KMS-11 (cell line): ENCODE measurements around the gene IGFLR1.

Experiments used
- H2AFZ ChIP-seq: fragments of 200-600 bp; sonication (generic); 2 replicates; pipeline ENCODE4 v1.6.1; 2016; ENCODE audit warnings: antibody characterized with exemption, mixed run types, low read depth
- H3K27ac ChIP-seq: fragments of 200-600 bp; sonication (generic); 2 replicates; pipeline ENCODE4 v1.6.1; 2016; ENCODE audit warnings: mild to moderate bottlenecking, mixed run types
- H3K27me3 ChIP-seq: fragments of 200-600 bp; sonication (generic); 2 replicates; pipeline ENCODE4 v1.6.1; 2017; ENCODE audit warnings: mild to moderate bottlenecking, low read depth, mixed run types, moderate library complexity; ENCODE audit not compliant: insufficient read depth
- H3K36me3 ChIP-seq: fragments of 200-600 bp; sonication (generic); 2 replicates; pipeline ENCODE4 v1.6.1; 2017; ENCODE audit warnings: mild to moderate bottlenecking, mixed run types; ENCODE audit not compliant: insufficient read depth
- H3K4me1 ChIP-seq: fragments of 200-600 bp; sonication (generic); 2 replicates; pipeline ENCODE4 v1.6.1; 2016; ENCODE audit warnings: mild to moderate bottlenecking, low read depth, mixed run types; ENCODE audit not compliant: poor library complexity, severe bottlenecking
- H3K4me2 ChIP-seq: fragments of 200-600 bp; sonication (generic); 2 replicates; pipeline ENCODE4 v1.7.0; 2016; ENCODE audit warnings: mild to moderate bottlenecking, mixed run types
- H3K4me3 ChIP-seq: fragments of 200-600 bp; sonication (generic); IDR thresholded peaks from 2 replicates; pipeline ENCODE4 v1.6.1; 2017; ENCODE audit warnings: low read depth, low read length, mixed read lengths; ENCODE audit not compliant: insufficient read depth
- H3K79me2 ChIP-seq: fragments of 200-600 bp; sonication (generic); 2 replicates; pipeline ENCODE4 v1.6.1; 2016; ENCODE audit warnings: low read depth, mixed run types; ENCODE audit not compliant: insufficient read depth
- H3K9ac ChIP-seq: fragments of 200-600 bp; sonication (generic); 2 replicates; pipeline ENCODE4 v1.6.1; 2016; ENCODE audit warnings: mild to moderate bottlenecking, mixed run types
- H4K20me1 ChIP-seq: fragments of 200-600 bp; sonication (generic); 2 replicates; pipeline ENCODE4 v1.6.1; 2016; ENCODE audit warnings: mild to moderate bottlenecking, mixed run types; ENCODE audit not compliant: insufficient read depth
- CTCF ChIP-seq: fragments of 200-600 bp; sonication (generic); conservative IDR thresholded peaks from 2 replicates; pipeline ENCODE4 v1.6.1; 2017; ENCODE audit warnings: low read depth, mild to moderate bottlenecking, antibody characterized with exemption, low read length, moderate library complexity, mixed read lengths

The IGFLR1 gene

GRCh38 chr19:35712567-35713505 is 29.4 kb downstream of the IGFLR1 start:
- H3K9ac ChIP-seq: no peak overlapping the region
- no peak overlapping the region for H3K4me3 ChIP-seq
- no peak for TF ChIP-seq CTCF
- H3K36me3 ChIP-seq: no peaks in the 10 kb centered on the region
- peaks cover 6% of the 10 kb centered on the region for H3K4me1 ChIP-seq
- no peak overlapping the region for H3K4me2 ChIP-seq
- H3K79me2 ChIP-seq: no peaks in the 10 kb centered on the region
- no peak overlapping the region for H2AFZ ChIP-seq
- H3K27ac ChIP-seq: no peak overlapping the region
- no peaks in the 10 kb centered on the region for H4K20me1 ChIP-seq
- H3K27me3 ChIP-seq: peaks cover 23% of the 10 kb centered on the region

GRCh38 chr19:35710784-35711723 is 31.2 kb downstream of the IGFLR1 start:
- H2AFZ ChIP-seq: no peak overlapping the region
- H3K27ac ChIP-seq: no peak overlapping the region
- H3K9ac ChIP-seq: no peak overlapping the region
- no peak overlapping the region for H3K4me3 ChIP-seq
- no peak overlapping the region for H3K4me2 ChIP-seq
- TF ChIP-seq CTCF: no peak
- H3K27me3 ChIP-seq: peaks cover 33% of the 10 kb centered on the region
- H3K4me1 ChIP-seq: peaks cover 4% of the 10 kb centered on the region
- H3K79me2 ChIP-seq: no peaks in the 10 kb centered on the region
- H3K36me3 ChIP-seq: no peaks in the 10 kb centered on the region
- no peaks in the 10 kb centered on the region for H4K20me1 ChIP-seq

- H3K4me1 ChIP-seq: no peaks in the 10 kb centered on the region
- peaks cover 27% of the 10 kb centered on the region for H3K27me3 ChIP-seq
- no peak overlapping the region for H3K4me3 ChIP-seq
- no peaks in the 10 kb centered on the region for H3K36me3 ChIP-seq
- no peak overlapping the region for H3K9ac ChIP-seq
- H3K4me2 ChIP-seq: no peak overlapping the region
- no peaks in the 10 kb centered on the region for H3K79me2 ChIP-seq
- no peak overlapping the region for H3K27ac ChIP-seq
- no peak for TF ChIP-seq CTCF
- H2AFZ ChIP-seq: no peak overlapping the region
- H4K20me1 ChIP-seq: no peaks in the 10 kb centered on the region
Observed at GRCh38 chr19:35708391-35708790, 33.9 kb downstream of the IGFLR1 start.

GRCh38 chr19:35704218-35704617 is 38.0 kb downstream of the IGFLR1 start, which contains the start of gene ZBTB32:
Gene ZBTB32, plus strand, starts transcription at chr19:35704558. Its CDS starts 10,069 bp downstream, at chr19:35714627.
- H3K36me3 ChIP-seq: no peaks in the 10 kb centered on the region
- no peaks in the 10 kb centered on the region for H3K4me1 ChIP-seq
- no peak within 1 kb of the TSS for H3K9ac ChIP-seq
- no peaks in the 10 kb centered on the region for H4K20me1 ChIP-seq
- H3K4me3 ChIP-seq: no peak within 1 kb of the TSS
- no peak within 1 kb of the TSS for H3K4me2 ChIP-seq
- no peaks in the 10 kb centered on the region for H3K79me2 ChIP-seq
- no peak within 1 kb of the TSS for H2AFZ ChIP-seq
- peaks cover 33% of the 10 kb centered on the region for H3K27me3 ChIP-seq
- no peak within 1 kb of the TSS for H3K27ac ChIP-seq
- no peak for TF ChIP-seq CTCF
